HepG2 (cell line): ENCODE measurements around the gene USP14. TPM values are rescaled to one million over a fixed set of nuclear protein-coding genes. Genes with fewer than 3 reads are reported as not detected.

Experiments
- ATAC-seq: fragments of 200-7000 bp; cut with Tn5 transposase; 3 replicates; pipeline ENCODE4 v1.9.1; 2020; ENCODE audit warnings: mild to moderate bottlenecking, moderate library complexity
- BruUV-seq: library from RNA; stranded (reverse); fragments of 400-500 nt; replicated peaks from 2 replicates; lab custom pipeline; 2021; lab: Mats Ljungman, UMichigan
- CTCF ChIA-PET: fragments of 300-600 bp; formaldehyde crosslinking; extraction: SDS; loops from one replicate; lab custom pipeline; 2021; ENCODE audit warnings: low total read pairs, inconsistent platforms, low intra/inter-chr PET ratio; lab: Yijun Ruan, JAX
- POLR2A ChIA-PET: fragments of 350-600 bp; sonication (Branson Sonifier 250); formaldehyde crosslinking; loops from one replicate; lab custom pipeline; 2020; ENCODE audit warnings: antibody characterized with exemption, inconsistent platforms; lab: Yijun Ruan, JAX
- DNase-seq: peaks from one replicate; pipeline ENCODE4 v3.0.0-alpha.2; 2015; ENCODE audit warnings: low spot score
- FAIRE-seq: peaks from 3 replicates; lab custom pipeline; 2011; peaks lifted over from hg19 to GRCh38; lab: Jason Lieb, UNC
- H2AFZ ChIP-seq: one replicate; pipeline ENCODE4 v1.6.1; 2011; ENCODE audit warnings: low read length, inconsistent platforms
- H3K27ac ChIP-seq: fragments of 300-600 bp; 3 replicates; pipeline ENCODE4 v1.8.0; 2011; ENCODE audit warnings: mixed run types, mild to moderate bottlenecking, mixed read lengths, low read length, inconsistent platforms; ENCODE audit not compliant: insufficient read depth; ENCODE audit errors: extremely low read length
- H3K27me3 ChIP-seq, 2 experiments: fragments of 200-600 bp in 1 of 2; 2 replicates in 1 of 2; 3 replicates in 1 of 2; pipeline versions ENCODE4 v1.6.0 to v1.8.0; 2011; ENCODE audit warnings: low read length in 2 of 2, mild to moderate bottlenecking in 2 of 2, moderate library complexity in 2 of 2, inconsistent platforms in 1 of 2; ENCODE audit not compliant: insufficient read depth in 2 of 2, control insufficient read depth in 1 of 2
- H3K36me3 ChIP-seq, 2 experiments: fragments of 200-600 bp in 1 of 2; replicated peaks in 1 of 2; 2 replicates in 1 of 2; 3 replicates in 1 of 2; pipeline versions ENCODE4 v1.5.1 to v1.8.0; 2011; ENCODE audit warnings: low read length in 2 of 2, inconsistent platforms in 1 of 2; ENCODE audit not compliant: insufficient read depth in 2 of 2, control insufficient read depth in 1 of 2
- H3K4me1 ChIP-seq: 2 replicates; pipeline ENCODE4 v1.5.1; 2012; ENCODE audit warnings: low read length, inconsistent platforms; ENCODE audit not compliant: insufficient read depth
- H3K4me2 ChIP-seq: 2 replicates; pipeline ENCODE4 v1.6.0; 2011; ENCODE audit warnings: low read depth, low read length, inconsistent platforms
- H3K4me3 ChIP-seq, 3 experiments: fragments of 200-600 bp in 1 of 3; sonication (generic), shearing (Covaris generic) in 1 of 3; replicated peaks in 1 of 3; 2 replicates each; pipeline ENCODE4 v1.5.1; 2011 to 2016; ENCODE audit warnings: low read length in 3 of 3, inconsistent platforms in 2 of 3, low read depth in 2 of 3, mild to moderate bottlenecking in 2 of 3, control low read depth in 1 of 3, mixed read lengths in 1 of 3; ENCODE audit not compliant: insufficient read depth in 1 of 3
- H3K79me2 ChIP-seq: one replicate; pipeline ENCODE4 v1.6.1; 2011; ENCODE audit warnings: low read length, inconsistent platforms; ENCODE audit not compliant: insufficient read depth
- H3K9ac ChIP-seq: 2 replicates; pipeline ENCODE4 v1.6.0; 2011; ENCODE audit warnings: mild to moderate bottlenecking, low read depth, low read length, inconsistent platforms; ENCODE audit not compliant: insufficient read depth
- H3K9me3 ChIP-seq: 2 replicates; pipeline ENCODE4 v1.5.1; 2012; ENCODE audit warnings: mild to moderate bottlenecking, low read length
- H4K20me1 ChIP-seq: 2 replicates; pipeline ENCODE4 v1.6.0; 2011; ENCODE audit warnings: inconsistent platforms, mild to moderate bottlenecking, low read length, moderate library complexity; ENCODE audit not compliant: insufficient read depth
- CAMTA2 ChIP-seq: sonication (generic); formaldehyde crosslinking; IDR thresholded peaks from 2 replicates; pipeline ENCODE4 v1.4.0; 2020; ENCODE audit warnings: mild to moderate bottlenecking, missing genetic modification reagents, borderline replicate concordance
- HNF4A ChIP-seq: sonication (generic); formaldehyde crosslinking; IDR thresholded peaks from 2 replicates; pipeline ENCODE4 v1.4.0; 2020; ENCODE audit warnings: missing genetic modification reagents
- NR2F6 ChIP-seq, 2 experiments: IDR thresholded peaks; 2 replicates each; pipeline ENCODE4 v1.6.1; 2016; ENCODE audit warnings: antibody characterized with exemption in 1 of 2, mild to moderate bottlenecking in 1 of 2
- PCBP1 ChIP-seq: fragments of 200-400 bp; formaldehyde crosslinking; IDR thresholded peaks from 2 replicates; pipeline ENCODE4 v1.6.1; 2017; ENCODE audit warnings: mild to moderate bottlenecking, low read depth, low read length, borderline replicate concordance
- TOE1 ChIP-seq: sonication (generic); formaldehyde crosslinking; IDR thresholded peaks from 2 replicates; pipeline ENCODE4 v1.4.0; 2020; ENCODE audit warnings: mild to moderate bottlenecking, missing genetic modification reagents
- ZNF17 ChIP-seq: sonication (generic); formaldehyde crosslinking; IDR thresholded peaks from 2 replicates; pipeline ENCODE4 v1.5.0; 2020; ENCODE audit warnings: mild to moderate bottlenecking, missing genetic modification reagents
- ZNF205 ChIP-seq: IDR thresholded peaks from 2 replicates; pipeline ENCODE4 v1.6.1; 2018; ENCODE audit warnings: missing biosample characterization, missing genetic modification reagents
- ZNF230 ChIP-seq: sonication (generic); formaldehyde crosslinking; IDR thresholded peaks from 2 replicates; pipeline ENCODE4 v1.4.0; 2020; ENCODE audit warnings: mild to moderate bottlenecking, missing genetic modification reagents
- ZNF276 ChIP-seq: sonication (generic); formaldehyde crosslinking; IDR thresholded peaks from 2 replicates; pipeline ENCODE4 v1.4.0; 2020; ENCODE audit warnings: mild to moderate bottlenecking, low read depth, missing genetic modification reagents
- ZNF335 ChIP-seq: sonication (generic); formaldehyde crosslinking; IDR thresholded peaks from 2 replicates; pipeline ENCODE4 v1.4.0; 2020; ENCODE audit warnings: missing genetic modification reagents
- ZNF629 ChIP-seq: sonication (generic); formaldehyde crosslinking; conservative IDR thresholded peaks from 2 replicates; pipeline ENCODE4 v1.5.0; 2020; ENCODE audit warnings: missing genetic modification reagents
- ZNF674 ChIP-seq: sonication (generic); formaldehyde crosslinking; IDR thresholded peaks from 2 replicates; pipeline ENCODE4 v1.5.0; 2020; ENCODE audit warnings: low read depth, mild to moderate bottlenecking, missing genetic modification reagents
- ZNF737 ChIP-seq: sonication (generic); formaldehyde crosslinking; IDR thresholded peaks from 2 replicates; pipeline ENCODE4 v1.5.0; 2020; ENCODE audit warnings: missing genetic modification reagents, mild to moderate bottlenecking, borderline replicate concordance
- ZNF770 ChIP-seq: sonication (generic); formaldehyde crosslinking; IDR thresholded peaks from 2 replicates; pipeline ENCODE4 v1.5.0; 2020; ENCODE audit warnings: mild to moderate bottlenecking, missing genetic modification reagents
- ZSCAN30 ChIP-seq: sonication (generic); formaldehyde crosslinking; IDR thresholded peaks from 2 replicates; pipeline ENCODE4 v1.5.0; 2020; ENCODE audit warnings: mild to moderate bottlenecking, missing genetic modification reagents
- WGBS: methylation state at CpG from one replicate; pipeline ENCODE4 v1.1.6; 2017; ENCODE audit warnings: low lambda C conversion rate; 5-methylcytosine and 5-hydroxymethylcytosine counted together
- in situ Hi-C: cut with HindIII; loops from 2 replicates; pipeline ENCODE4 v1.10.0; 2017; ENCODE audit warnings: low pct_unique_long_range_greater_than_20kb; ENCODE audit not compliant: extremely low pct_ligation_motif_present
- intact Hi-C: fragments of 100-400 bp; cut with micrococcal nuclease; formaldehyde crosslinking; loops from one replicate; pipeline ENCODE4 v1.10.0; 2022; ENCODE audit not compliant: unreplicated experiment
- polyA plus RNA-seq, 8 experiments: library from polyadenylated mRNA; depleted of rRNA in 3 of 8; stranded (reverse) in 7 of 8; unstranded in 1 of 8; fragments of >200 nt; fragmentation: Illumina TruSeq in 4 of 8; extraction: Trizol in 4 of 8; gene quantifications; 2 replicates each; pipeline versions ENCODE4 v1.2.1 to v1.2.3, GENCODE V29; 2011 to 2016; ENCODE audit warnings: low read depth in 4 of 8, missing spikeins in 1 of 8, mixed read lengths in 1 of 8; ENCODE audit not compliant: insufficient read depth in 1 of 8
- total RNA-seq, 5 experiments: library from RNA; depleted of rRNA; stranded (reverse); fragments of >200 nt; fragmentation: Illumina TruSeq; extraction: Trizol; gene quantifications; 2 replicates each; pipeline ENCODE4 v1.2.3, GENCODE V29; 2016; ENCODE audit warnings: low read depth in 1 of 5

Gene USP14
- total and polyA plus RNA-seq, 2 of the 13 experiments (the other 11 are each of a cell fraction or from before 2014, with no cell fraction given), result 14.7 to 16.6 TPM

- intact Hi-C loops, result no loop called here
- TF ChIP-seq NR2F6 (IDR thresholded peaks at IDR 0.05) (0 out of 2 replicates have a peak, but pooled peaks have one; percentile 31), NR2F6 (CRISPR knock-in tag; IDR thresholded peaks at IDR 0.05) (no peak), HNF4A (CRISPR knock-in tag) (peak; percentile 58), ZNF629 (CRISPR knock-in tag) (peak; percentile 74), ZNF276 (CRISPR knock-in tag) (no peak)
- peak; percentile 3 for DNase-seq
- CTCF ChIA-PET, result no interaction called here
- H3K36me3 ChIP-seq, result peaks cover 9 to 57% of the 10 kb centered on the region in 2 experiments
- H4K20me1 ChIP-seq, result no peaks in the 10 kb centered on the region
- no peak overlapping the region for H3K9ac ChIP-seq
- H3K27me3 ChIP-seq, result no peaks in the 10 kb centered on the region
- no peaks in the 10 kb centered on the region for H3K79me2 ChIP-seq
- H3K4me1 ChIP-seq, result peaks cover 12% of the 10 kb centered on the region
- no TSS peak for BruUV-seq
- no peak overlapping the region for H3K4me3 ChIP-seq
- H3K9me3 ChIP-seq, result no peaks in the 10 kb centered on the region
- 91% methylated on average over 5 of the region's 5 CpGs for WGBS
- H2AFZ ChIP-seq, result no peak overlapping the region
- in situ Hi-C loops, result no loop called here
- H3K4me2 ChIP-seq, result no peak overlapping the region
- peak; percentile 63 for ATAC-seq
- FAIRE-seq, result no peak
- POLR2A ChIA-PET, result no interaction called here
- no peak overlapping the region for H3K27ac ChIP-seq
Observed at GRCh38 chr18:217532-218336, 59.4 kb downstream of the USP14 start.

GRCh38 chr18:220708-221107, 62.4 kb downstream of the USP14 start:
- H3K4me3 ChIP-seq, result no peak overlapping the region
- DNase-seq (no peak), ATAC-seq (no peak), FAIRE-seq (no peak)
- H3K9ac ChIP-seq, result no peak overlapping the region
- CTCF ChIA-PET, result no interaction called here
- H3K79me2 ChIP-seq, result no peaks in the 10 kb centered on the region
- no peak overlapping the region for H3K4me2 ChIP-seq
- H3K27me3 ChIP-seq, result no peaks in the 10 kb centered on the region
- peaks cover 3 to 66% of the 10 kb centered on the region in 2 experiments for H3K36me3 ChIP-seq
- no peak overlapping the region for H2AFZ ChIP-seq
- POLR2A ChIA-PET, result no interaction called here
- in situ Hi-C loops (no loop called here), intact Hi-C loops (no loop called here)
- no TSS peak for BruUV-seq
- H3K4me1 ChIP-seq, result peaks cover 12% of the 10 kb centered on the region
- H4K20me1 ChIP-seq, result no peaks in the 10 kb centered on the region
- no peaks in the 10 kb centered on the region for H3K9me3 ChIP-seq
- H3K27ac ChIP-seq, result no peak overlapping the region
- TF ChIP-seq ZNF205 (CRISPR knock-in tag), result no peak
- no peak for TF ChIP-seq ZNF230 (CRISPR knock-in tag)
- no peak for TF ChIP-seq ZNF737 (CRISPR knock-in tag)
- no peak for TF ChIP-seq ZNF17 (CRISPR knock-in tag)
- no peak for TF ChIP-seq HNF4A (CRISPR knock-in tag)
- no peak for TF ChIP-seq ZNF770 (CRISPR knock-in tag)
- no peak for TF ChIP-seq ZNF674 (CRISPR knock-in tag)
- no peak for TF ChIP-seq ZSCAN30 (CRISPR knock-in tag)
- no peak for TF ChIP-seq CAMTA2 (CRISPR knock-in tag)
- TF ChIP-seq ZNF335 (CRISPR knock-in tag), result no peak
- TF ChIP-seq PCBP1, result no peak
- no peak for TF ChIP-seq TOE1 (CRISPR knock-in tag)
